ENCODE measurements around the gene TRIM49. TPM values are rescaled to one million over a fixed set of nuclear protein-coding genes. Genes with fewer than 3 reads are reported as not detected.

TRIM49 gene
- total RNA-seq = not detected in 2 replicates

GRCh38 chr11:89808475-89808874 lies at the start of gene TRIM49:
TRIM49 (minus strand) TSS chr11:89808575; CDS start chr11:89804469, 4,106 bp downstream.

Other genes with a start within 250 kb of the TRIM49 start
- gene TRIM77, start 98.3 kb downstream of the TRIM49 start, total RNA-seq = not detected in 2 replicates
- gene TRIM64B, start 69.9 kb upstream of the TRIM49 start, total RNA-seq = not detected in 2 replicates
- gene TRIM49D1, start 113.7 kb upstream of the TRIM49 start, total RNA-seq = not detected in 2 replicates
- gene TRIM49D2, start 115.5 kb upstream of the TRIM49 start, total RNA-seq = not detected in 2 replicates
- not detected in 2 replicates for gene TRIM64, start 157.5 kb upstream of the TRIM49 start, total RNA-seq
- gene TRIM49C, start 222.5 kb upstream of the TRIM49 start, total RNA-seq = not detected in 2 replicates